Measurements from ENCODE around the gene PLLP. TPM values are rescaled to one million over a fixed set of nuclear protein-coding genes. Genes with fewer than 3 reads are reported as not detected.
"Not testable (repeated sequence)": the region's sequence is repeated elsewhere in the genome, so short reads cannot be mapped to it uniquely, and the experiment has no call there.

Gene PLLP
- total RNA-seq, 1 experiment from 2014 or later: 2.1 TPM

- DNase-seq (ENCODE audit: extremely low read depth, low read depth): not testable (repeated sequence)
Observed at GRCh38 chr16:57275946-57276345, 8.5 kb downstream of the PLLP start.

GRCh38 chr16:57273826-57274225 is 10.6 kb downstream of the PLLP start:
- no peak for DNase-seq (ENCODE audit: extremely low read depth, low read depth)

- no peak for DNase-seq (ENCODE audit: extremely low read depth, low read depth)
Observed at GRCh38 chr16:57273359-57273758, 11.1 kb downstream of the PLLP start.

GRCh38 chr16:57271867-57272495 is 12.5 kb downstream of the PLLP start:
- DNase-seq (ENCODE audit: extremely low read depth, low read depth): no peak

GRCh38 chr16:57271063-57271345 is 13.5 kb downstream of the PLLP start:
- no peak for DNase-seq (ENCODE audit: extremely low read depth, low read depth)

- DNase-seq (ENCODE audit: extremely low read depth, low read depth): no peak
Observed at GRCh38 chr16:57270221-57271062, 14.0 kb downstream of the PLLP start.

GRCh38 chr16:57268804-57269800 is 15.4 kb downstream of the PLLP start:
- no peak for DNase-seq (ENCODE audit: extremely low read depth, low read depth)

- not testable (repeated sequence) for DNase-seq (ENCODE audit: extremely low read depth, low read depth)
Observed at GRCh38 chr16:57267343-57267742, 17.1 kb downstream of the PLLP start.

- DNase-seq (ENCODE audit: extremely low read depth, low read depth): no peak
Observed at GRCh38 chr16:57266531-57267260, 17.8 kb downstream of the PLLP start.

GRCh38 chr16:57265850-57266530 is 18.5 kb downstream of the PLLP start:
- DNase-seq (ENCODE audit: extremely low read depth, low read depth): peak; percentile 47

- DNase-seq (ENCODE audit: extremely low read depth, low read depth): no peak
Observed at GRCh38 chr16:57264950-57265371, 19.5 kb downstream of the PLLP start.

- DNase-seq (ENCODE audit: extremely low read depth, low read depth): no peak
Observed at GRCh38 chr16:57264381-57264780, 20.1 kb downstream of the PLLP start.

GRCh38 chr16:57263541-57264351 is 20.7 kb downstream of the PLLP start:
- DNase-seq (ENCODE audit: extremely low read depth, low read depth): no peak

- no peak for DNase-seq (ENCODE audit: extremely low read depth, low read depth)
Observed at GRCh38 chr16:57262841-57263540, 21.5 kb downstream of the PLLP start.

- no peak for DNase-seq (ENCODE audit: extremely low read depth, low read depth)
Observed at GRCh38 chr16:57261806-57262205, 22.7 kb downstream of the PLLP start.

- DNase-seq (ENCODE audit: extremely low read depth, low read depth): no peak
Observed at GRCh38 chr16:57260294-57260929, 24.1 kb downstream of the PLLP start.

- no peak for DNase-seq (ENCODE audit: extremely low read depth, low read depth)
Observed at GRCh38 chr16:57258910-57259475, 25.5 kb downstream of the PLLP start.

Measured in NCI-H460 (cell line).